ENCODE data around the gene FBXL14.

DNA sequence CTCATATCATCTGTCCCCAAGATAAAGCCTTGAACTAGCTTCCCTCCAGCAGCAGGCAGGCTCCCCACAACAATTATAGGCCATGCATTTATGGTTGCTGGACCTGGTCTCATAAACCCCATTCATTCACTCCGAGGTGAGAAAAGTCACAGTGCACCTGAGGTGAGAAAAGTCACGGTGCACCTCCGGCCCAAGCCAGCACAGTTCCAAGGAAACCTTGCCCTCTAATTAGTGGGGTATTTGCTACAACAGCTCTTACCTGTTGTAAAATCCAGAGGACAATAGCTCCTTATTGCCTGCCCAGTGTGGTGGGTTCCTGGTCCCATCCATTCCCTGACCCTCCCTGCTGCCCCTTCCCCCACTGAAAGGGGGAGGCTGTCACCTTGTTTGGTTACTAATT, 65.6 kb downstream of the FBXL14 start:
- TF ChIP-seq, protein P1, sequence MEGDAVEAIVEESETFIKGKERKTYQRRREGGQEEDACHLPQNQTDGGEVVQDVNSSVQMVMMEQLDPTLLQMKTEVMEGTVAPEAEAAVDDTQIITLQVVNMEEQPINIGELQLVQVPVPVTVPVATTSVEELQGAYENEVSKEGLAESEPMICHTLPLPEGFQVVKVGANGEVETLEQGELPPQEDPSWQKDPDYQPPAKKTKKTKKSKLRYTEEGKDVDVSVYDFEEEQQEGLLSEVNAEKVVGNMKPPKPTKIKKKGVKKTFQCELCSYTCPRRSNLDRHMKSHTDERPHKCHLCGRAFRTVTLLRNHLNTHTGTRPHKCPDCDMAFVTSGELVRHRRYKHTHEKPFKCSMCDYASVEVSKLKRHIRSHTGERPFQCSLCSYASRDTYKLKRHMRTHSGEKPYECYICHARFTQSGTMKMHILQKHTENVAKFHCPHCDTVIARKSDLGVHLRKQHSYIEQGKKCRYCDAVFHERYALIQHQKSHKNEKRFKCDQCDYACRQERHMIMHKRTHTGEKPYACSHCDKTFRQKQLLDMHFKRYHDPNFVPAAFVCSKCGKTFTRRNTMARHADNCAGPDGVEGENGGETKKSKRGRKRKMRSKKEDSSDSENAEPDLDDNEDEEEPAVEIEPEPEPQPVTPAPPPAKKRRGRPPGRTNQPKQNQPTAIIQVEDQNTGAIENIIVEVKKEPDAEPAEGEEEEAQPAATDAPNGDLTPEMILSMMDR (IDR thresholded peaks at IDR 0.05): no peak
- TF ChIP-seq POLR2A (IDR thresholded peaks at IDR 0.05; ENCODE audit: low read length): no peak
- no peak for TF ChIP-seq RCOR1 (IDR thresholded peaks at IDR 0.05; ENCODE audit: low read depth, low read length)
- no peak for TF ChIP-seq HDAC2 (IDR thresholded peaks at IDR 0.05)
- TF ChIP-seq ESRRA (IDR thresholded peaks at IDR 0.05; ENCODE audit: borderline replicate concordance, low read length): no peak
- TF ChIP-seq, protein P2, sequence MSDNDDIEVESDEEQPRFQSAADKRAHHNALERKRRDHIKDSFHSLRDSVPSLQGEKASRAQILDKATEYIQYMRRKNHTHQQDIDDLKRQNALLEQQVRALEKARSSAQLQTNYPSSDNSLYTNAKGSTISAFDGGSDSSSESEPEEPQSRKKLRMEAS (IDR thresholded peaks at IDR 0.05): no peak
- no peak for TF ChIP-seq POLR2AphosphoS2 (conservative IDR thresholded peaks at IDR 0.05; ENCODE audit: low read length)
- TF ChIP-seq, protein P3, sequence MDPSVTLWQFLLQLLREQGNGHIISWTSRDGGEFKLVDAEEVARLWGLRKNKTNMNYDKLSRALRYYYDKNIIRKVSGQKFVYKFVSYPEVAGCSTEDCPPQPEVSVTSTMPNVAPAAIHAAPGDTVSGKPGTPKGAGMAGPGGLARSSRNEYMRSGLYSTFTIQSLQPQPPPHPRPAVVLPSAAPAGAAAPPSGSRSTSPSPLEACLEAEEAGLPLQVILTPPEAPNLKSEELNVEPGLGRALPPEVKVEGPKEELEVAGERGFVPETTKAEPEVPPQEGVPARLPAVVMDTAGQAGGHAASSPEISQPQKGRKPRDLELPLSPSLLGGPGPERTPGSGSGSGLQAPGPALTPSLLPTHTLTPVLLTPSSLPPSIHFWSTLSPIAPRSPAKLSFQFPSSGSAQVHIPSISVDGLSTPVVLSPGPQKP (IDR thresholded peaks at IDR 0.05; ENCODE audit: low read depth, low read length): no peak
- TF ChIP-seq FOSL2 (IDR thresholded peaks at IDR 0.05): no peak
- TF ChIP-seq FOSL2 (CRISPR knock-in tag; IDR thresholded peaks at IDR 0.05): no peak
- no peak for TF ChIP-seq RFX5 (IDR thresholded peaks at IDR 0.05)
- TF ChIP-seq EP300 (IDR thresholded peaks at IDR 0.05): no peak
